IPS DF 6.9 (cell line): ENCODE data around the gene OR5A1.

Source experiments
- DNase-seq: peaks from one replicate; pipeline ENCODE4 v3.0.0-alpha.2; 2013; ENCODE audit warnings: low read depth, low spot score
- H3K27ac ChIP-seq: one replicate; pipeline ENCODE4 v1.5.1; 2013; ENCODE audit warnings: low read length, control low read depth
- H3K27me3 ChIP-seq: 2 replicates; pipeline ENCODE4 v1.6.1; 2013; ENCODE audit warnings: mild to moderate bottlenecking, low read length; ENCODE audit not compliant: control insufficient read depth, insufficient read depth
- H3K36me3 ChIP-seq: 2 replicates; pipeline ENCODE4 v1.6.1; 2013; ENCODE audit warnings: low read length; ENCODE audit not compliant: control insufficient read depth, insufficient read depth
- H3K4me1 ChIP-seq: 2 replicates; pipeline ENCODE4 v1.6.1; 2013; ENCODE audit warnings: low read length; ENCODE audit not compliant: control insufficient read depth, insufficient read depth
- H3K4me3 ChIP-seq: 2 replicates; pipeline ENCODE4 v1.5.1; 2013; ENCODE audit warnings: mild to moderate bottlenecking, low read length
- H3K9me3 ChIP-seq: 2 replicates; pipeline ENCODE4 v1.6.1; 2013; ENCODE audit warnings: low read length, inconsistent platforms; ENCODE audit not compliant: control insufficient read depth, insufficient read depth
- WGBS: extraction: QIAGEN DNeasy Blood & Tissue Kit; methylation state at CpG from one replicate; pipeline ENCODE4 v1.1.7; 2013; ENCODE audit warnings: mixed read lengths, missing lambda C conversion rate; ENCODE audit not compliant: insufficient read length, insufficient coverage; 5-methylcytosine and 5-hydroxymethylcytosine counted together

The OR5A1 gene

GRCh38 chr11:59475176-59475575 lies 38.9 kb downstream of the OR5A1 start:
- H3K36me3 ChIP-seq: no peaks in the 10 kb centered on the region
- H3K9me3 ChIP-seq: no peaks in the 10 kb centered on the region
- H3K4me1 ChIP-seq: no peaks in the 10 kb centered on the region
- DNase-seq: no peak
- H3K4me3 ChIP-seq: no peak overlapping the region
- H3K27me3 ChIP-seq: no peaks in the 10 kb centered on the region
- H3K27ac ChIP-seq: no peak overlapping the region
- no CpG with 5 or more reads among the region's 9 CpGs for WGBS

GRCh38 chr11:59479906-59480305 lies 43.6 kb downstream of the OR5A1 start:
- no peaks in the 10 kb centered on the region for H3K27me3 ChIP-seq
- no peak overlapping the region for H3K27ac ChIP-seq
- H3K36me3 ChIP-seq: no peaks in the 10 kb centered on the region
- H3K9me3 ChIP-seq: no peaks in the 10 kb centered on the region
- no peak for DNase-seq
- H3K4me3 ChIP-seq: no peak overlapping the region
- H3K4me1 ChIP-seq: no peaks in the 10 kb centered on the region

GRCh38 chr11:59480359-59480758 lies 44.1 kb downstream of the OR5A1 start:
- H3K4me1 ChIP-seq: no peaks in the 10 kb centered on the region
- WGBS: no CpG with 5 or more reads among the region's 3 CpGs
- H3K36me3 ChIP-seq: no peaks in the 10 kb centered on the region
- H3K9me3 ChIP-seq: no peaks in the 10 kb centered on the region
- no peak overlapping the region for H3K4me3 ChIP-seq
- no peaks in the 10 kb centered on the region for H3K27me3 ChIP-seq
- no peak overlapping the region for H3K27ac ChIP-seq
- no peak for DNase-seq
